Activated CD4-positive, alpha-beta T cell treated with anti-CD3 and anti-CD28 coated beads for 24 hours (primary cell): Measurements from ENCODE around the gene STARD6.
"Not testable (repeated sequence)": the region's sequence is repeated elsewhere in the genome, so short reads cannot be mapped to it uniquely, and the experiment has no call there.

ENCODE experiments used
- DNase-seq, 2 donors: peaks; one replicate each; pipeline ENCODE4 v3.0.0-alpha.2; 2020; ENCODE audit warnings: low read depth in 2 of 2

Gene STARD6, protein sequence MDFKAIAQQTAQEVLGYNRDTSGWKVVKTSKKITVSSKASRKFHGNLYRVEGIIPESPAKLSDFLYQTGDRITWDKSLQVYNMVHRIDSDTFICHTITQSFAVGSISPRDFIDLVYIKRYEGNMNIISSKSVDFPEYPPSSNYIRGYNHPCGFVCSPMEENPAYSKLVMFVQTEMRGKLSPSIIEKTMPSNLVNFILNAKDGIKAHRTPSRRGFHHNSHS

DNA sequence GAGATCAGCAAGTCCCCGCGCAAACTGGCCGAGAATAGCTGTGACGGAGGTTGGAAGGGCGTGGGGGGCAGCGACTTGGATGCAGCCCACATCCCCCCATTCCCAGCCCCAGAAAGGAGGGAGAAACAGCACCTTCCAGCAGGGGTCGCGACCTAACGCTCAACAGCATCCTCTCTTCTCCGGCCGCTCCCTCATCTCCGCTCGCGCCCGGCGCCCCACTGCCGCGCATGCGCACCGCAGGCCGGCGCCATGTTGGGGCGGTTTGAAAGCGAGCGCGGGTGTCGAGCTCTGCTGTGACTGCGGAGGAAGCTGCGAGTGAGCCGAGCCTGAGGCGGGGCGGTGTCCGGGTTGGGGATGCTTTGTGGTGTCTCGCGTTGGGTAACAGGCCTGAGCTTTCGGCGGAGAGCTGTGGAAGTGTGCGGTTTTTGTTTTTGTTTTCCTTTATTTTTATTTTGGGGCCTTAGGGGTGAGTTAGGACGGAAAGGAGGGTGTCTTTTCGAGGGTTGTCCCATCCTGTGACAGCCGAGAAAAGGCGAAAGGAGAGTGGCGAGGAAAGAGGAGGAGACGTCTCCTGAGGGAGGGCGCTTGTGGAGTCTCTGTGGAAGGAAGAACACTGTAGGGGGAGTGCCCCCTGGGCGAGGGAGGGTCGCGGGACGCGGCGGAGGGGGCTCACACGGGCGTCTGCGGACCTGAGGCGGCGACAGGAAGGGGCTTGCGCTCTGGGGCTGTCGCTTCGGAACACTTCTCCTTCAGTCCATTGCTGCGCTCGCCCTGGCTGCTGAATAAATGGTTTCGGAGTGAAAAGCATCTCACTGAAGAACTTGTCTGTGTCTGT is at the start of gene STARD6, which contains the start of gene C18orf54:
Gene STARD6, minus strand, starts transcription at position 199 of the 835 bp plus-strand sequence. CDS start 3,285 bp downstream, outside the sequence.
Gene C18orf54, plus strand, starts transcription at position 247 of the 835 bp plus-strand sequence. CDS start 2,667 bp downstream, outside the sequence.
- DNase-seq = peak; percentile 75 to 76

DNA sequence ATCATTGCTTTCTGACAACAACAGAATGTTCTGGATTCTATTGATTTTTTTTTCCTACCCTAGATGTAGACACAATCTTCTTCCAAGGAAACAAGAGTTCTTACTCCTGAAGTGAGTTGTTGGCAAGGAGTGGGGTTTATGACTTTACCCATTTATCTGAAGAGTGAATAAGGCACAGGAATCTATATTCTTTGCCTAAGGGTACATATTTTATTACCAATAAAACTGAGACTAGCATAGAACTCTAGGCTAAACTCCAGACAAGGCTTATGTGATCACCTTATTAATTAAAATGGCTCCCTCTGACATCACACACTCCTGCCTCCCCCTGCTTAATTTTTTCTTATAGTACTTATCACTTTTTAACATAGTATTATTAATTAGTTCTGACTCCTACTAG is 47.6 kb upstream of the STARD6 start:
- no peak for DNase-seq

- no peak for DNase-seq
Observed at GRCh38 chr18:54396760-54397159, 39.1 kb upstream of the STARD6 start.

DNA sequence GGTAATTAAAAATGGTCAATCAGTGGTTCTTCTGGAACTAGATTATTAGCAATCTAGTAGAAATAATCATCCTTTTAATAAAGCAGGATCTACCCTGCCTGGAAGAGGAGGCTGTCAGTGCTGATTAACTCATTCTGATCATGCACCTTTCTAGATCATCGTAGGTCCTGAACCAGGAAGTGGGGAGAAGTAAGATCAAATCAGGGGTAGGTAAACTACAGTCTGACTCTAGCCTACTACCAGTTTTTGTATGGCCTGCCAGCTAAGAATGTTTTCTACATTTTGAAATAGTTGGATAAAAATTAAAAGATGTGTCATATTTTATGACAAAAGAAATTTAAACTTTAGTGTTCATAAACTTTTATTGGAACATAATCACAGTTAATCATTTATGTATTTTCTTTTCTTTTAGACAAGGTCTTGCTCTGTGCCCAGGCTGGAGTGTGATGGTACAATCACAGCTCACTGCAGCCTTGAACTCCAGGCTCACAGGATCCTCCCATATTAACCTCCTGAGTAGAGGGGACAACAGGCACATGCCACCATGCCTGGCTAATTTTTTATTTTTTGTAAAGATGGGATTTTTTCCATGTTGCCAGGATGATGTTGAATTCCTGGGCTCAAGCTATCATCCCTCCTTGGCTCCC is 36.1 kb upstream of the STARD6 start:
- DNase-seq = no peak

DNA sequence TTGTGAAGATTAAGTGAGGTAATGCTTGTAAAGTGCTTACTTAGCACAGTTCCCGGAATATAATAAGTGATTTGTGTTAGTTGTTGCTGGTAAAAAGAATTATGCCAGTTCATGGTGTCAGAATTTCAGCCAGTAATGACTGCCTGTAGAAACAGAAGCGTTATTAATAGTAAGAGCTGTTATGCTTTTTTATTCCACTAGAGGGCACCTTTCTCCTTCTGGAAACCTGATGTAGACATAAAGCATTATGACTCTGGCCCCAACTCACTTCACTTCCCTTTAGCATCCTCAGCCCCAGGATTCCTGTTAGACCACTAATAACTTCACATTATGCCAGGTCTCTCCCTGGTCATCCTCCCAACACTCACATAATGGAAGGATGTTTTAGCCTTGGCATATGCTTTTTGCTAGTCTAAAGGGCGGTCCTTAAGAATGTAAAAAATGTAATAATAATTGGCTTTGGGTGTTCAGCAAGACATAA is 34.9 kb upstream of the STARD6 start:
- no peak for DNase-seq

DNA sequence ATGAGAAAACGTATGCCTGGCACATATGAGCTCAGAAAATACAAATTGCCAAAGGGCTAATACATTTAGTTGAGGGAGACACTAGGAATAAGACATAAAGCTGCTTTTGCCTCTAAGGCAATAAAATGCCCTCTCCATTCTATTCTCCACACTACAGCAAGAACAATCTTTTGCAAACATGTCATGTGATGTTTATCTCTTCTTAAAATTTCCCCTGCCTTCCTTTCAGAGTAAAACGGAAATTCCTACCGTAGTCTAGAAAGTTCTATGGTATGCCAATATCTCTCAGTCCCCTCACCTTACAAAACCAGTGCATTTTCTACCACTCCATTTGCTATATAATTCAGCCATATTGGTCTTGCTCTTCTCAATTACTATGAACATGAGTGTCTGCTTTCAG is 33.2 kb upstream of the STARD6 start:
- no peak for DNase-seq

DNA sequence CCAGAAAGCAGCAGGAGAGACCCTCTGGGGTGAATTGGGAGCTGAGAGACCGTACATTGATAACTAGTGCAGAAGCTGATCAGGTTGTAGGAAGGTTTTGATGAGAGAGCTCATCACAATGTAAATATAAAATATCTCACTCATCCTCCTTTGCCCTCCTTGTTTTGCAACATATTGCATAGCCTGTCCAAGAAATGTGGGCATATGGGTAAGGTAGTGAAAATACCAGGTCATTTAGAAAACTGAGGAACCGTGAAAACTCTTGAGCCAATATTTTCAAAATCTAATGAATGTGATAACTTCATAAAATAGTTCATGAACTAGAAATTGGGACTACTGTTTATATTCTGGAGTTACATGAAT is 31.5 kb upstream of the STARD6 start:
- DNase-seq = no peak

DNA sequence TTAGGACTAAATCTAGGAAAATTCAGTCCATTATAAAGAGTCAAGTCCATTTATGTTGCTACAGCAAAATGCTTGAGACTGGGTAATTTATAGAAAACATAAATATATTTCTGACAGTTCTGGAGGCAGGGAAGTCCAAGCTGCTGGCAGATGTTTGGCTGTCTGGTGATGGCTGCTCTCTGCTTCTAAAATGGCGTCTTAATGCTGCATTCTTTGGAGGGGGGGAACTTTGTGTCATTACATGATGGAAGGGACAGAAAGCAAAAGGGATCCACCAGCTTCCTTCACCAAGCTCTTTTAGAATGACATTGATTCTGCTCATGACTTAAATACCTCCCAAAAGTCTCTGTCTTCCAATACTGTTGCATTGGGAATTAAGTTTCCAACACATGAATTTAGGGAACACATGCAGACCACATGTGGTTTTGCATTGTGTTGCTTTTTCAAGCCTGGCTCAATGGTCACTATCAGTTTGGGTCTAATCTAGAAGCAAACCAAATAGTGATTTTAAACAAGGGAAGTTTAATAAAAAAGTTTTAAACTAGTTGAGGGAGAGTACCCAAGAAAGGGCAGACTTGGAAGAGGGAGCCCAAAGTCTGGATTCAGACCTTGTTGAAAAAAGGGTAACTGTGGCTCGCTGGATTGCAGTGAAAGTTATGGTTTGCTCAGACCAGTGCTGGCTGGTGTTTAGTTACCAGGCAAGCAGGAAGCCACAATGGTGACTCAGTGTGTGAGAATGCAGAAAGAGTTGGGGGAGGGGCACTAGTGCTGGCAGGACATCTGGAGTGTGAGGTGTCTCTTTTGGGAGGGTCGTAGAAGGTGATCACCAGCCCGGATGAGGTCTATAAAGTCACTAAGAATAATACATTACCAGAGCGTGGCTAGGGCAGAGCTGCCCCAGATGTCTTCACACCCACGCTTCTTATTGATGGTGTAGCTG is 30.8 kb upstream of the STARD6 start:
- DNase-seq = peak in 1 of 2 donors; percentile 1

- DNase-seq = no peak
Observed at GRCh38 chr18:54387631-54388030, 30.0 kb upstream of the STARD6 start.

DNA sequence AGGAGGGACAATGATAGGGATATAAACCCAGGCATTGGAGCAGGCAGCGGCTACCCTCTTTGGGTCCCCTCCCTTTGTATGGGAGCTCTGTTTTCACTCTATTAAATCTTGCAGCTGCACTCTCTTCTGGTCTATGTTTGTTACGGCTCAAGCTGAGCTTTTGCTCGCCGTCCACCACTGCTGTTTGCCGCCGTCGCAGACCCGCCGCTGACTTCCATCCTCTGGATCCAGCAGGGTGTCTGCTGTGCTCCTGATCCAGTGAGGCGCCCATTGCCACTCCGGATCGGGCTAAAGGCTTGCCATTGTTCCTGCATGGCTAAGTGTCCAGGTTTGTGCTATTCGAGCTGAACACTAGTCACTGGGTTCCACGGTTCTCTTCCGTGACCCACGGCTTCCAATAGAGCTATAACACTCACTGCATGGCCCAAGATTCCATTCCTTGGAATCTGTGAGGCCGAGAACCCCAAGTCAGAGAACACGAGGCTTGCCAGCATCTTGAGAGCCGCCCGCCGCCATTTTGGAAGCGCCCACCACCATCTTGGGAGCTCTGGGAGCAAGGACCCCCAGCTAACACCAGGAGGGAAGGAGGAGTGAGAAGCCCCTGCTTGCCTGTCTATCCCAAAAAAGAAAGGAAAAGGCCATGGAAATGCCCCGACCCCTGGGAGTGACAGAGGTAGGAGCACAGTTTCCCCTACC is 29.3 kb upstream of the STARD6 start:
- DNase-seq = not testable (repeated sequence)

- DNase-seq = no peak
Observed at GRCh38 chr18:54386043-54386442, 28.4 kb upstream of the STARD6 start.

GRCh38 chr18:54382733-54383252 is 25.1 kb upstream of the STARD6 start:
- DNase-seq = no peak

GRCh38 chr18:54382076-54382475 is 24.4 kb upstream of the STARD6 start:
- DNase-seq = no peak

DNA sequence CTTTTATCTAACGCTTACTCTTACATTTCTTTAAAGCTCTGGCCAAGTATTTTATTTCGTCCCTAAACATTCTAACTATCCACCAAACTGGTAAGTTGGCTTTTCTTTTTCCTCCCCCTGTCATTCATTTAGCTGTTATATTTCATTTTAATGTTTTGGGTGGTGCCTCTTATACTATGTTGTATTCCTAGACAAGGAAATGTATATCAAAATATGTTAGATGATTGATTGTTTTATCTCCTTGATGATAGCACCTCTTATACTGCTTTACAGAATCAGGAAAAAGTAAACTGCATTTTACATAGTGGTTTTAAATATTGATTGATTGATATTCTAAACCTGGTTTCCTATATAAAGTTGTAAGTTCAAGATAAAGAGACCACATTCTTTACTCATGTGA is 24.0 kb upstream of the STARD6 start:
- no peak for DNase-seq

DNA sequence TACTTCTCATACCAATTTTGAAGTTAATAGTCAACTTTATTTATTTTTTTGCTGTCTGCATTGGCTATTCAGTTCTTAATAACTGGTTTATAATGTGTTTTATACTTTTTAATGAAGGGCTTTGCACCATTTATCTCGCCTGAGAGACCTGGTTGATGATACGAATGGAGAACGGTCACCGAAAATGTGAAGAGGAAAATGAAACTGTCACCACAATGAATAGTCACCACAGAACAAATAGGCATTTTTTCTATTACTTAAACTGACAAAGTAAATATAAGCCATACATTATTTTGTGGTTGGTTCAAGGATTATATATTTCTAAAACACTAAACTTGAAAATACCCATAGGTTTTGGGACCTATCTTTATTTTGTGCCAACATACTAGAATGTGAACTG is 20.4 kb upstream of the STARD6 start:
- DNase-seq = no peak

DNA sequence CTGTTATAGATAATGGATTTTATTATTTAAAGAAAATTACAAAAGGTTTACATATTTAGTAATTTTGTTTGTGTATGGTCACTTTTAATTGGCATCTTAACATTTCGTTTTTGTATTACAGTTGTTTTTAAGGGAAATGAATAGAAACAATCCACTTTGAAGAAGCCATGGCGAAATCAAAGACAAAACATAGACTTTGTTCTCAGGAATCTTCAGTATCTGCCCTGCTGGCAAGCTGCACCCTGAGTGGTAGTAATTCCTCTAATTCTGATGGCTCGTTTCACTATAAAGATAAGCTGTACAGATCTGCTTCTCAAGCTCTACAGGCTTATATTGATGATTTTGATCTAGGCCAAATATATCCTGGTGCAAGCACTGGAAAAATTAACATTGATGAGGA is 2.7 kb upstream of the STARD6 start:
- DNase-seq = no peak

DNA sequence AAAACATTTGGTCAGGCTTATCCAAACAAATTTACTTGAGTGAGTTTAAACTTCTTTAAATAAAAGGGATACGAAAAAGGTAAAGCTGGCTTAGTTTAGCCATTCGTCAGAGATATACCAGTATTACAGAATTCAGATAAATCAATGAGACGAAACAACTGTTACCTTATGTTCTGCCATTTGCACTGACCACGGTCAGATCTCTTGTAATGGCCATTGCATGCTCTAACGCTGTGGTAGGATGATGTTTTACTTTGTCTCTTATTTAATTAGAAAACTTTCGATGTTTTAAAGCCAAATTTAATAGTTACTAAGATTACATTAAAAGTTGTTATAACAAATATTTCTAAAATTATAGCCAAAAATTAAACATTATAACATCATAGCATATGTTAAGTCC is 1.6 kb upstream of the STARD6 start:
- DNase-seq = no peak

GRCh38 chr18:54358495-54359040 is 910 bp upstream of the STARD6 start:
- no peak for DNase-seq

DNA sequence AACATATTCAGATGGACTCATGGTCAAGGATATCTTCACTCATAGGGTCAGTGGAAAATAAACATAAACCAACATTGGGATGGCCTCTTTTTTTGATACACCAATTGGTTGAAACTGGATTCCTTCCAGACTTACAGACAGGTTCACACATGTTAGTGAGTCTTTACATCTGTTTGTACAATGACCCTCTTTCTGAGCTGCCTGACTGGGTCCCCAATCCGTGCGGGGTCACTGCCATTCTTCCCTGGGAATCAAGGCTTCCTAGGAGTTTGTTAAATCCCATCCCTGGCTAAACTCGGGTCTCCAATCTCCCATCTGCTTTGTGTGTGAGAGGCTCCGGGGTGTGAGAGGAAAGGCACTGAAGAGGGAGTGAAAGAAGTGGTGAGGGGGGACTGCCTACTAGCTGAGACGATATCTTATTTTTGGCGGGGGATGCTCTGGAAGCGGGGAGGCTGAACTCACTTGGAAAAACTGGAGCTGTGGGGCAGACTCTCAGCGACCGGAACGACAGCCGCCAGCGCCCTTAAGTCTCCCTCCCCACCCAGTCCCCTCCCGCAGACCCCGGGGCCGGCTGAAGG is 487 bp downstream of the STARD6 start:
- DNase-seq = no peak

DNA sequence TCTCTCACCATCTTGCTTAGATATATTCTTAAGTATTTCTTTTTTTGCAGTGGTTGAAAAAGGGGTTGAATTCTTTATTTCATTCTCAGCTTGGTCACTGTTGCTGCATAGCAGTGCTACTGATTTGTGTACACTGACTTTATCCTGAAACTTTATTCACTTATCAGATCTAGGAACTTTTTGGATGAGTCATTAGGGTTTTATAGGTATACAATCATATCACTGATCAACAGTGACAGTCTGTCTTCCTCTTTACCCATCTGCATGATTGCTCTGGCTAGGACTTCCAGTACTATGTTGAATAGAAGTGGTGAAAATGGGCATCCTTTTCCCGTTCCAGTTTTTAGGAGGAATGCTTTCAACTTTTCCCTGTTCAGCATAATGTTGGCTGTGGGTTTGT is 6.5 kb downstream of the STARD6 start:
- no peak for DNase-seq
